Coronary artery (tissue), 2 donors: ENCODE results near the gene RAPGEF2.

ENCODE experiments used
- DNase-seq: peaks from one replicate; pipeline ENCODE4 v3.0.0-alpha.2; 2017; ENCODE audit warnings: low spot score
- H3K27ac ChIP-seq, 2 donors: fragments of 200-600 bp; sonication (generic); one replicate each; pipeline ENCODE4 v1.5.1; 2016 to 2019
- H3K4me3 ChIP-seq: fragments of 200-600 bp; sonication (generic); 2 replicates; pipeline ENCODE4 v1.5.1; 2016; ENCODE audit warnings: mild to moderate bottlenecking, moderate library complexity
- CTCF ChIP-seq: fragments of 200-600 bp; sonication (generic); IDR thresholded peaks from one replicate; pipeline ENCODE4 v1.5.1; 2019; ENCODE audit warnings: antibody characterized with exemption

Gene RAPGEF2

GRCh38 chr4:159268607-159269006, 165.7 kb downstream of the RAPGEF2 start:
- Histone ChIP-seq H3K4me3 (peak overlapping the region; percentile 60), H3K27ac (peak overlapping the region; percentile 12 to 65)

DNA sequence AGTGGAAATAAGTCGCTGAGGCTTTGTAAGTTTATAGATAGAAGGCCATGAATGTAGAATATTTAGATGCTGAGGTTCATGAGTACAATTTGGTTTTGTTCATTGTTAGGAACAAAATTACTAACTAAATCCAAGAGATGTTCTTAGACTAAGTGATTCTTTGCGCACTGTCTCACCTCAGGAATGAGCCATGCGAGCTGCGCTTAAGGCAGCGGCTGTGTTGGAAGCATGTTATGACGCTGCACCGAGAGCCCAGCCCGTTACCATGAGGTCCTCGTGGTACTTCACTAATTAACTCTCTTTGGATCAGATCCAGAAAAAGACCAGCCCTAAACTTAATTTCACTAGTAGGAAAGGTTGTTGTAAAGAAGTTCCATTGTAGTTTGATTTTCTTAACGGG, 166.2 kb downstream of the RAPGEF2 start:
- no peak for TF ChIP-seq CTCF
- no peak for DNase-seq
- Histone ChIP-seq H3K27ac (peak overlapping the region; percentile 12 to 19), H3K4me3 (peak overlapping the region; percentile 60)

More at GRCh38 chr4:159268607-159269006, 165.7 kb downstream of the RAPGEF2 start:
- no peak for DNase-seq
- TF ChIP-seq CTCF: no peak

DNA sequence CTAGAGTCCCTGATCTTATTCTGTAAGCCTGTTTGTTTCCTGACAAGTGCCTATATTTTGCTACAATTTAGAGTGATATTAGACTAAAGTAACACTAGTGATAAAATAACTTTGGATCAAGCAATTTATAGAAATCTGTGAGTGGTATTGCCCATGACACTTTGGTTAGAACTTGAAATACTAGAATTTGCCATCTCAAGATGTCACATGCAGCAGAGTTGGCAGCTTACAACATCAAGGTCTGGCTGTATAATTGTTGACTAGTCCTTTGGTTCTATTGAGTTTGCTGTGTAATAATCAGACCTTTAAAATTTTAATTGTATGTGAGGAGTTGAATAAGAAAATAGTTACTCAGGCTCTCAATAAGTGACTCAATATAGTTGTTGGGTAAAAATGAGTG, 167.1 kb downstream of the RAPGEF2 start:
- TF ChIP-seq CTCF: no peak
- Histone ChIP-seq H3K4me3 (no peak overlapping the region), H3K27ac (peak overlapping the region in 1 of 2 donors; percentile 13)
- DNase-seq: no peak

DNA sequence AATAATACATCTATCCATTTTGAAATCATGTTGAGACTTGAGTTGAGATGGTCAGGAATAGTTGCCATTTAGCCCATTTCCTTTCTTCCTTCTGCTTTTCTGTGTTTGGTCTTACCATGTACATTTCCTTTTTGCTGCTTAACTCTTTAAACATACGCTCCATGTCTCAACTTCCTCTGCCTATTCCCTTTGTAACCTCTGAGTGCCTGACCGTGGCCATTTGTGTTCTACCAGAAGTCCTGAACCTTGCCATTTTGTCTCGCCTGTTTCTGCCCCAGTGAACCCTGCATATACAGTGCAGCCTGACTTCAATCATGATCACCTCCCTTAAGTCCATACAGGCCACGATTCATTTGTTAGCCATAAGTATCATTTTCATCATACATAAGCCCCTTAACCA, 169.0 kb downstream of the RAPGEF2 start:
- DNase-seq: no peak
- TF ChIP-seq CTCF: no peak
- H3K27ac ChIP-seq: peak overlapping the region in 1 of 2 donors; percentile 2
- H3K4me3 ChIP-seq: no peak overlapping the region

- TF ChIP-seq CTCF: no peak
- H3K27ac ChIP-seq: no peak overlapping the region
- no peak for DNase-seq
- H3K4me3 ChIP-seq: no peak overlapping the region
These were observed 169.6 kb downstream of the RAPGEF2 start for GRCh38 chr4:159272273-159273140.

DNA sequence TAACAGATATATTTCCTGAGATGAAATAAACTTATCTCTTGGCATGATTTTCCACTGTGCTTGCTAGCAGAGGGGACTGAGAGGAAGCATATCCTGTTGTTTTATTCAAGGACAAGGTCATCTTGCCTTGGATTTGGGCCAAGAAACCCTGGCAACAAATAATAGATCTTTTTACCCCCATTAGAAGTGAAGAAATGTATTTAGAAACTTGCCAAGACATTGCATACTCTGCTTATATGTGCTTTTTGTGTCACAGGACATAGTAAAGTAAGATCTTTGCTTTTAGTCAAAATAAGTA, 170.2 kb downstream of the RAPGEF2 start:
- no peak overlapping the region for H3K27ac ChIP-seq
- no peak overlapping the region for H3K4me3 ChIP-seq
- no peak for TF ChIP-seq CTCF
- DNase-seq: no peak

DNA sequence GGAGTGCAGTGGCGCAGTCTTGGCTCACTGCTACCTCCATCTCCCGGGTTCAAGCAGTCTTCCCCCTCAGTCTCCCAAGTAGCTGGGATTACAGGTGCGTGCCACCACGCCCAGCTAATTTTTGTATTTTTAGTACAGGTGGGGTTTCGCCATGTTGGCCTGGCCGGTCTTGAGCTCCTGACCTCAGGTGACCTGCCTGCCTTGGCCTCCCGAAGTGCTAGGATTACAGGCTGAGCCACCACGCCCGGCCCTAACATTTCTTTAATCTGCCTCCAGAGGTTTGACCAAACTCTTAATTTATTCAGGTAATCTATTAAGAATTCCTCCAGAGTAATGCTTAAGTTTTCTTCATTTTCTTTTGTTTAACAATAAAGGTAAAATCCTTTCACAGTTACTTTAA, 171.0 kb downstream of the RAPGEF2 start:
- no peak for TF ChIP-seq CTCF
- DNase-seq: no peak
- Histone ChIP-seq H3K27ac (no peak overlapping the region), H3K4me3 (no peak overlapping the region)
